ENCODE data around the gene RBM26.

The RBM26 gene

GRCh38 chr13:79404361-79404760 lies 1.7 kb downstream of the RBM26 start:
- H3K4me1 ChIP-seq (ENCODE audit: low read length) = peaks cover 26% of the 10 kb centered on the region
- peak overlapping the region; percentile 81; the same call in 1 of the 2 replicates for H3K27ac ChIP-seq (ENCODE audit: low read length)
- peak overlapping the region; percentile 85 for H3K4me2 ChIP-seq (ENCODE audit: low read depth, low read length)

GRCh38 chr13:79403113-79403512 lies 2.9 kb downstream of the RBM26 start:
- Histone ChIP-seq H3K4me3 (ENCODE audit: low read length) (peak overlapping the region; percentile 86), H3F3A (ENCODE audit: insufficient read depth, low read length) (peaks cover 6% of the 10 kb centered on the region; the same call in 1 of the 2 replicates), H3K9ac (ENCODE audit: low read length) (peak overlapping the region; percentile 92; the same call in 1 of the 2 replicates), H3K27ac (ENCODE audit: low read length) (peak overlapping the region; percentile 81; the same call in 1 of the 2 replicates), H3K4me1 (ENCODE audit: low read length) (peaks cover 34% of the 10 kb centered on the region), H2AFZ (ENCODE audit: low read length) (no peak overlapping the region), H3K9me3 (replicated peaks; ENCODE audit: insufficient read depth, low read length) (no peaks in the 10 kb centered on the region), H3K27me3 (replicated peaks; ENCODE audit: insufficient read depth, low read length) (no peaks in the 10 kb centered on the region), H3K36me3 (replicated peaks; ENCODE audit: insufficient read depth, low read length) (0 out of 2 replicates have a peak, but pooled peaks cover 4% of the 10 kb centered on the region), H3K9me2 (replicated peaks; ENCODE audit: insufficient read depth, low read length) (no peaks in the 10 kb centered on the region), H4K20me1 (ENCODE audit: insufficient read depth, low read length) (peaks cover 14% of the 10 kb centered on the region; the same call in 1 of the 2 replicates), H3K79me2 (ENCODE audit: low read length) (peaks cover 96% of the 10 kb centered on the region), H3K4me2 (ENCODE audit: low read depth, low read length) (peak overlapping the region; percentile 85)
- no peak for DNase-seq
- TF ChIP-seq EZH2phosphoT487 (IDR thresholded peaks at IDR 0.05; ENCODE audit: low read length) (no peak), EZH2 (optimal IDR thresholded peaks at IDR 0.05; ENCODE audit: low read depth, low read length) (no peak), CTCF (IDR thresholded peaks at IDR 0.05; ENCODE audit: low read length) (no peak)

More at GRCh38 chr13:79404361-79404760, 1.7 kb downstream of the RBM26 start:
- H2AFZ ChIP-seq (ENCODE audit: low read length) = no peak overlapping the region
- H3K9me2 ChIP-seq (replicated peaks; ENCODE audit: insufficient read depth, low read length) = no peaks in the 10 kb centered on the region
- H3F3A ChIP-seq (ENCODE audit: insufficient read depth, low read length) = peaks cover 3% of the 10 kb centered on the region; the same call in 1 of the 2 replicates
- 0 out of 2 replicates have a peak, but pooled peaks cover 4% of the 10 kb centered on the region for H3K36me3 ChIP-seq (replicated peaks; ENCODE audit: insufficient read depth, low read length)
- H4K20me1 ChIP-seq (ENCODE audit: insufficient read depth, low read length) = peaks cover 14% of the 10 kb centered on the region; the same call in 1 of the 2 replicates
- H3K27me3 ChIP-seq (replicated peaks; ENCODE audit: insufficient read depth, low read length) = no peaks in the 10 kb centered on the region
- H3K4me3 ChIP-seq (ENCODE audit: low read length) = peak overlapping the region; percentile 86
- H3K9me3 ChIP-seq (replicated peaks; ENCODE audit: insufficient read depth, low read length) = no peaks in the 10 kb centered on the region
- H3K79me2 ChIP-seq (ENCODE audit: low read length) = peaks cover 83% of the 10 kb centered on the region
- TF ChIP-seq CTCF (IDR thresholded peaks at IDR 0.05; ENCODE audit: low read length) = no peak
- TF ChIP-seq EZH2 (optimal IDR thresholded peaks at IDR 0.05; ENCODE audit: low read depth, low read length) = no peak
- no peak for TF ChIP-seq EZH2phosphoT487 (IDR thresholded peaks at IDR 0.05; ENCODE audit: low read length)
- DNase-seq = no peak
- peak overlapping the region; percentile 92 for H3K9ac ChIP-seq (ENCODE audit: low read length)

GRCh38 chr13:79402679-79403078 lies 3.4 kb downstream of the RBM26 start:
- Histone ChIP-seq H3K27me3 (replicated peaks; ENCODE audit: insufficient read depth, low read length) (no peaks in the 10 kb centered on the region), H3K9me3 (replicated peaks; ENCODE audit: insufficient read depth, low read length) (no peaks in the 10 kb centered on the region), H3F3A (ENCODE audit: insufficient read depth, low read length) (peaks cover 6% of the 10 kb centered on the region; the same call in 1 of the 2 replicates), H3K27ac (ENCODE audit: low read length) (no peak overlapping the region; the same call in 1 of the 2 replicates), H3K4me3 (ENCODE audit: low read length) (peak overlapping the region; percentile 86), H3K36me3 (replicated peaks; ENCODE audit: insufficient read depth, low read length) (0 out of 2 replicates have a peak, but pooled peaks cover 4% of the 10 kb centered on the region), H4K20me1 (ENCODE audit: insufficient read depth, low read length) (peaks cover 14% of the 10 kb centered on the region; the same call in 1 of the 2 replicates), H3K79me2 (ENCODE audit: low read length) (peaks cover 96% of the 10 kb centered on the region), H3K4me2 (ENCODE audit: low read depth, low read length) (peak overlapping the region; percentile 85), H3K9ac (ENCODE audit: low read length) (peak overlapping the region; percentile 3; the same call in 1 of the 2 replicates), H3K4me1 (ENCODE audit: low read length) (peaks cover 34% of the 10 kb centered on the region), H3K9me2 (replicated peaks; ENCODE audit: insufficient read depth, low read length) (no peaks in the 10 kb centered on the region), H2AFZ (ENCODE audit: low read length) (no peak overlapping the region)
- TF ChIP-seq EZH2phosphoT487 (IDR thresholded peaks at IDR 0.05; ENCODE audit: low read length) = no peak
- TF ChIP-seq EZH2 (optimal IDR thresholded peaks at IDR 0.05; ENCODE audit: low read depth, low read length) = no peak
- no peak for TF ChIP-seq CTCF (IDR thresholded peaks at IDR 0.05; ENCODE audit: low read length)
- no peak for DNase-seq
